Stimulated activated CD8-positive, alpha-beta memory T cell treated with anti-CD3 and anti-CD28 coated beads, Interleukin-7, amount 100 ng/mL, for 24 hours (primary cell): ENCODE measurements around the gene TGIF2LY.
"Not testable (repeated sequence)": the region's sequence is repeated elsewhere in the genome, so short reads cannot be mapped to it uniquely, and the experiment has no call there.

ENCODE experiments used
- DNase-seq: peaks from one replicate; pipeline ENCODE4 v3.0.0-alpha.2; 2020; ENCODE audit warnings: low read depth

Gene TGIF2LY

DNA sequence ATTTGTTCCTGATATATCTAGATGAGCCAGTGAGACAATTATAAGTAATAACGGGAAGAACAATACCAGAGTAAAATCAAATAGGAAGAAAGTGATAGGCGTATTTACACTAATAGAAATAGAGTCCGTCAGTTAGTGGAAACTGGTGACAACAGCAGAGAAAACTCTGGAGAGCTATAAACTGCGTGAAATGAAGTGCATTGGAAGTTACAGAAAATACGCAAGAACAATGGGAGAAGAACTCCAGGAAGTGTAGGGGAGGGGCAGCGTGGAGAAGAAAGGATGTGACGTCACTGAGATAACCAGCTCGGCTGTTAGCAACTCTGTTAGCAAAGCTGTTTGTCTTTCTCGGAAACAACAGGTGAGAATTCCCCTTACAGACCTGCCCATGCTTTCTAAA, at the start of gene TGIF2LY:
Gene TGIF2LY, plus strand, starts transcription at position 301 of the 400 bp plus-strand sequence. CDS start 178 bp downstream, outside the sequence.
- DNase-seq = not testable (repeated sequence)
